ENCODE data around the gene C19orf73.

Gene C19orf73

DNA sequence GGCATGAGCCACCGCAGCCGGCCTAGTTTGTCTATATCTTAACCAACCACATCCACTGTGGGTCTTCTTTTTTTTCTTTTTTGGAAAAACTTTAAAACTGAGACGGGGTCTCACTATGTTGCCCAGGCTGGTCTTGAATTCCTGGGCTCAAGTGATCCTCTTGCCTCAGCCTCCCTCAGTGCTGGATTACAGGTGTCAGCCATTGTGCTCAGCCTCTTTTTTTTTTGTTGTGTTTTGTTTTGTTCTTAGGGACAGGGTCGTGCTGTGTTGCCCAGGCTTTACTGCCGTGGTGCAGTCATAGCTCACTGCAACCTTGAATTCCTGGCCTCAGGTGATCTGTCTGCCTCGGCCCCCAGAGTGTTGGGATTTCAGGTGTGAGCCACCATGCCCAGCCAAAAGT lies 26.3 kb downstream of the C19orf73 start:
- Histone ChIP-seq H3K4me1 (ENCODE audit: insufficient read depth, low read length, poor library complexity, severe bottlenecking) (peaks cover 15% of the 10 kb centered on the region), H3K79me2 (ENCODE audit: insufficient read depth, low read length) (peaks cover 89% of the 10 kb centered on the region), H3K4me3 (ENCODE audit: low read length, poor library complexity, severe bottlenecking) (no peak overlapping the region), H4K20me1 (ENCODE audit: insufficient read depth, low read length, poor library complexity, severe bottlenecking) (peaks cover 74% of the 10 kb centered on the region), H2AFZ (ENCODE audit: low read length) (no peak overlapping the region), H3K36me3 (ENCODE audit: insufficient read depth, low read length) (peaks cover 85% of the 10 kb centered on the region), H3F3A (ENCODE audit: low read depth) (peaks cover 5% of the 10 kb centered on the region; the same call in 1 of the 2 replicates), H3K9me3 (ENCODE audit: insufficient read depth, low read depth, low read length) (no peaks in the 10 kb centered on the region), H3K9ac (ENCODE audit: low read depth, low read length, poor library complexity, severe bottlenecking) (no peak overlapping the region), H3K27me3 (ENCODE audit: insufficient read depth, low read length, poor library complexity, severe bottlenecking) (no peaks in the 10 kb centered on the region), H3K4me2 (ENCODE audit: low read depth, low read length, poor library complexity, severe bottlenecking) (no peak overlapping the region), H3K9me2 (replicated peaks; ENCODE audit: low read depth, low read length) (no peaks in the 10 kb centered on the region)
- TF ChIP-seq EZH2phosphoT487 (IDR thresholded peaks at IDR 0.05; ENCODE audit: borderline replicate concordance): no peak
- TF ChIP-seq, protein P1, sequence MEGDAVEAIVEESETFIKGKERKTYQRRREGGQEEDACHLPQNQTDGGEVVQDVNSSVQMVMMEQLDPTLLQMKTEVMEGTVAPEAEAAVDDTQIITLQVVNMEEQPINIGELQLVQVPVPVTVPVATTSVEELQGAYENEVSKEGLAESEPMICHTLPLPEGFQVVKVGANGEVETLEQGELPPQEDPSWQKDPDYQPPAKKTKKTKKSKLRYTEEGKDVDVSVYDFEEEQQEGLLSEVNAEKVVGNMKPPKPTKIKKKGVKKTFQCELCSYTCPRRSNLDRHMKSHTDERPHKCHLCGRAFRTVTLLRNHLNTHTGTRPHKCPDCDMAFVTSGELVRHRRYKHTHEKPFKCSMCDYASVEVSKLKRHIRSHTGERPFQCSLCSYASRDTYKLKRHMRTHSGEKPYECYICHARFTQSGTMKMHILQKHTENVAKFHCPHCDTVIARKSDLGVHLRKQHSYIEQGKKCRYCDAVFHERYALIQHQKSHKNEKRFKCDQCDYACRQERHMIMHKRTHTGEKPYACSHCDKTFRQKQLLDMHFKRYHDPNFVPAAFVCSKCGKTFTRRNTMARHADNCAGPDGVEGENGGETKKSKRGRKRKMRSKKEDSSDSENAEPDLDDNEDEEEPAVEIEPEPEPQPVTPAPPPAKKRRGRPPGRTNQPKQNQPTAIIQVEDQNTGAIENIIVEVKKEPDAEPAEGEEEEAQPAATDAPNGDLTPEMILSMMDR (conservative IDR thresholded peaks at IDR 0.05; ENCODE audit: low read length): no peak

DNA sequence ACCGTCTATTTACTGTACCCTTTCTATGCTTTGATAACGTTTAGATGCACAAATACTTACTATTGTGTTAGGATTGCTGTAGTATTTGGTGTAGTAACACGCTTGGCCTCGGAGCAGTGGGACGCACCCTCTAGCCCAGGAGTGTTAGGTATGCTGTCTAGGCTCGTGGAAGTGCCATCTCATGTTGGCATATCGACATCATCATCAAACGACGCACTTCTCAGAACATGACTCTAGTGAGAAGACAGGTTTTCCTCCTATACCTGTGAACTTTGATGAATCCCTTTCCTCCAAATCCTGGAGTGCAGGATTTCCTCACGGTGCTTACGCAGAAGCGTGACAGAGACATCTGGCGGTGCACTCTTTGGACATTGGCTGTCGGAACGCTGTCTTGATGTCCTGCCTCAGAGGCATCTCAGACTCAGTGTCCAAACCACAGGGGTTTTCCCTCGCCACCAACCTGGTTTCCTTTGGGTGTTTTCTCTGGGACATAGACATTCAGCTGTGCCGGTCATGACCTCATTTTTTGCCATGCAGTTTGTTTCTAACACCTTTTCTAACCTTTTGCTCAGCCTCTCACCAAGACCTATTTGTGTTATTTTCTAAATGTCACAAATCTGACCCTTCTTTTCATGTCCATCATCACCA lies 27.4 kb downstream of the C19orf73 start:
- H3F3A ChIP-seq (ENCODE audit: low read depth): no peaks in the 10 kb centered on the region

DNA sequence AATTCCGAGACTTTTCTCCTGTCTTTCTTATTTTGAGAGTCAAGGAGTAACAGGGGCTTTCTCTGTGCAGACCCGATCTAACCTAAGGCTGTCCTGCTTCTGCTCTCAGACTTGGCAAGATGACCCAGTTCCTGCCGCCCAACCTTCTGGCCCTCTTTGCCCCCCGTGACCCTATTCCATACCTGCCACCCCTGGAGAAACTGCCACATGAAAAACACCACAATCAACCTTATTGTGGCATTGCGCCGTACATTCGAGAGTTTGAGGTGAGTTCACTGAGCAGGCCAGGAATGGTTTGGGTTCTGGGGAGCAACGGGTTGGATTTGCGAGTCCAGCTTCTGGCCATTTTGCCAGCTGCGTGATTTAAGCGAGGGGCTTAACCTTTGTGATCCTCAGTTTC lies 32.6 kb downstream of the C19orf73 start:
- no peaks in the 10 kb centered on the region for H3K9me3 ChIP-seq (ENCODE audit: insufficient read depth, low read depth, low read length)
- peak overlapping the region; percentile 94 for H3K4me3 ChIP-seq (ENCODE audit: low read length, poor library complexity, severe bottlenecking)
- H3K9me2 ChIP-seq (replicated peaks; ENCODE audit: low read depth, low read length): no peaks in the 10 kb centered on the region
- H3K4me1 ChIP-seq (ENCODE audit: insufficient read depth, low read length, poor library complexity, severe bottlenecking): peaks cover 19% of the 10 kb centered on the region
- TF ChIP-seq EZH2phosphoT487 (IDR thresholded peaks at IDR 0.05; ENCODE audit: borderline replicate concordance): no peak
- TF ChIP-seq, protein P1 (conservative IDR thresholded peaks at IDR 0.05; ENCODE audit: low read length): no peak
- peaks cover 30% of the 10 kb centered on the region for H3K36me3 ChIP-seq (ENCODE audit: insufficient read depth, low read length)
- peaks cover 54% of the 10 kb centered on the region for H4K20me1 ChIP-seq (ENCODE audit: insufficient read depth, low read length, poor library complexity, severe bottlenecking)
- no peaks in the 10 kb centered on the region for H3F3A ChIP-seq (ENCODE audit: low read depth)
- peak overlapping the region; percentile 96 for H3K4me2 ChIP-seq (ENCODE audit: low read depth, low read length, poor library complexity, severe bottlenecking)
- peaks cover 5% of the 10 kb centered on the region for H3K27me3 ChIP-seq (ENCODE audit: insufficient read depth, low read length, poor library complexity, severe bottlenecking)
- no peak overlapping the region for H2AFZ ChIP-seq (ENCODE audit: low read length)
- peak overlapping the region; percentile 96 for H3K9ac ChIP-seq (ENCODE audit: low read depth, low read length, poor library complexity, severe bottlenecking)
- H3K79me2 ChIP-seq (ENCODE audit: insufficient read depth, low read length): peaks cover 61% of the 10 kb centered on the region

More for the DNA sequence above, 27.4 kb downstream of the C19orf73 start:
- Histone ChIP-seq H3K4me1 (ENCODE audit: insufficient read depth, low read length, poor library complexity, severe bottlenecking) (peaks cover 15% of the 10 kb centered on the region), H3K9ac (ENCODE audit: low read depth, low read length, poor library complexity, severe bottlenecking) (no peak overlapping the region), H3K4me3 (ENCODE audit: low read length, poor library complexity, severe bottlenecking) (no peak overlapping the region), H3K79me2 (ENCODE audit: insufficient read depth, low read length) (peaks cover 93% of the 10 kb centered on the region), H2AFZ (ENCODE audit: low read length) (no peak overlapping the region), H3K4me2 (ENCODE audit: low read depth, low read length, poor library complexity, severe bottlenecking) (no peak overlapping the region), H3K9me2 (replicated peaks; ENCODE audit: low read depth, low read length) (no peaks in the 10 kb centered on the region), H3K9me3 (ENCODE audit: insufficient read depth, low read depth, low read length) (no peaks in the 10 kb centered on the region), H4K20me1 (ENCODE audit: insufficient read depth, low read length, poor library complexity, severe bottlenecking) (peaks cover 77% of the 10 kb centered on the region), H3K36me3 (ENCODE audit: insufficient read depth, low read length) (peaks cover 76% of the 10 kb centered on the region), H3K27me3 (ENCODE audit: insufficient read depth, low read length, poor library complexity, severe bottlenecking) (no peaks in the 10 kb centered on the region)
- TF ChIP-seq, protein P1 (conservative IDR thresholded peaks at IDR 0.05; ENCODE audit: low read length): no peak
- no peak for TF ChIP-seq EZH2phosphoT487 (IDR thresholded peaks at IDR 0.05; ENCODE audit: borderline replicate concordance)

All from Loucy (cell line).